Peyer's patch (tissue), 4 donors: ENCODE results near the gene ZFHX3.

Experiments used
- POLR2A ChIP-seq, 2 donors: fragments of 450-650 bp; IDR thresholded peaks; one replicate each; pipeline ENCODE4 v1.5.1; 2017; ENCODE audit warnings: antibody characterized with exemption in 2 of 2, mild to moderate bottlenecking in 2 of 2, moderate library complexity in 2 of 2
- TF ChIP-seq, protein P1 (sequence below), 6 experiments: fragments of 450-650 bp in 4 of 6; fragments of 200-600 bp in 2 of 6; sonication (generic) in 1 of 6; IDR thresholded peaks; one replicate each; pipeline ENCODE4 v1.5.1; 2017 to 2019; ENCODE audit warnings: antibody characterized with exemption in 6 of 6, mild to moderate bottlenecking in 3 of 6, moderate library complexity in 1 of 6

DNA sequence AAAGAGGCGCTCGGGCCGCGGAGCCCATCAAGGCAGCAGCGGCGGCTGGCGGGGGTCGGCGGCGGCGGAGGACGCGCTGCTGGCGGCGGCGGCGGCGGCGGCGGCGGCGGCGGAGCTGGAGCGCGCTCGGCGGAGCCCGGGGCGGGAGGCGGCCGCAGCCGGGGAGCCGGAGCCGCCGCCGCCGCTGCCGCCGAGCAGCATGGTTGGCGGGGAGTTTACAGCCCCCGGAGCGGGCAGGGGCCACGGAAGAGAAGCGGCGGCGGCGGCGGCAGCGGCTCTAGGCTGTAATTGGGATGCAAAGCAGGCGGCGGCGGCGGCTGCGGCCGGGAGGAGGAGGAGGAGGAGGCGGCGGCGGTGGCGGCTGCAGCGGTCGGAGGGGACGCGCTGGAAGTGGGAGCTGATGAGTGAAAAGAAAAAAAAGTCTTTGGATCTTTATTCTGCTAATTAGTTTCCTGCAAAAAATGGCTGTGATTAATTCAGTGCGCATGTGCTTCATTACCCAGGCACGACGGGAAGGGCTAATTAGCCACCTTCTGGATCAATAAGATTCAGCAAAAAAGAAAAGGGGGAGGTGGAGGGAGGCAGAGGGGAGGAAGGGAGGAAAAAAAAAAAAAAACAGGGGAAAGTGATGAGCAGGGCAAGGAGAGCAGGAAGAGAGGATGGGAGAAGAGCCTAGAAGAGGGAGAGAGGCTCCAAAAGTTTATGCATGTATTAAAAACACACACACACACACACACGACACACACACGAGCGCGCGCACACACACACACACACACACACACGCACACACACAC lies 10.9 kb upstream of the ZFHX3 start:
- TF ChIP-seq, protein P1, sequence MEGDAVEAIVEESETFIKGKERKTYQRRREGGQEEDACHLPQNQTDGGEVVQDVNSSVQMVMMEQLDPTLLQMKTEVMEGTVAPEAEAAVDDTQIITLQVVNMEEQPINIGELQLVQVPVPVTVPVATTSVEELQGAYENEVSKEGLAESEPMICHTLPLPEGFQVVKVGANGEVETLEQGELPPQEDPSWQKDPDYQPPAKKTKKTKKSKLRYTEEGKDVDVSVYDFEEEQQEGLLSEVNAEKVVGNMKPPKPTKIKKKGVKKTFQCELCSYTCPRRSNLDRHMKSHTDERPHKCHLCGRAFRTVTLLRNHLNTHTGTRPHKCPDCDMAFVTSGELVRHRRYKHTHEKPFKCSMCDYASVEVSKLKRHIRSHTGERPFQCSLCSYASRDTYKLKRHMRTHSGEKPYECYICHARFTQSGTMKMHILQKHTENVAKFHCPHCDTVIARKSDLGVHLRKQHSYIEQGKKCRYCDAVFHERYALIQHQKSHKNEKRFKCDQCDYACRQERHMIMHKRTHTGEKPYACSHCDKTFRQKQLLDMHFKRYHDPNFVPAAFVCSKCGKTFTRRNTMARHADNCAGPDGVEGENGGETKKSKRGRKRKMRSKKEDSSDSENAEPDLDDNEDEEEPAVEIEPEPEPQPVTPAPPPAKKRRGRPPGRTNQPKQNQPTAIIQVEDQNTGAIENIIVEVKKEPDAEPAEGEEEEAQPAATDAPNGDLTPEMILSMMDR (IDR thresholded peaks at IDR 0.05), result no peak
- no peak for TF ChIP-seq POLR2A (IDR thresholded peaks at IDR 0.05)
